ENCODE data around the gene SLC5A6.

DNA sequence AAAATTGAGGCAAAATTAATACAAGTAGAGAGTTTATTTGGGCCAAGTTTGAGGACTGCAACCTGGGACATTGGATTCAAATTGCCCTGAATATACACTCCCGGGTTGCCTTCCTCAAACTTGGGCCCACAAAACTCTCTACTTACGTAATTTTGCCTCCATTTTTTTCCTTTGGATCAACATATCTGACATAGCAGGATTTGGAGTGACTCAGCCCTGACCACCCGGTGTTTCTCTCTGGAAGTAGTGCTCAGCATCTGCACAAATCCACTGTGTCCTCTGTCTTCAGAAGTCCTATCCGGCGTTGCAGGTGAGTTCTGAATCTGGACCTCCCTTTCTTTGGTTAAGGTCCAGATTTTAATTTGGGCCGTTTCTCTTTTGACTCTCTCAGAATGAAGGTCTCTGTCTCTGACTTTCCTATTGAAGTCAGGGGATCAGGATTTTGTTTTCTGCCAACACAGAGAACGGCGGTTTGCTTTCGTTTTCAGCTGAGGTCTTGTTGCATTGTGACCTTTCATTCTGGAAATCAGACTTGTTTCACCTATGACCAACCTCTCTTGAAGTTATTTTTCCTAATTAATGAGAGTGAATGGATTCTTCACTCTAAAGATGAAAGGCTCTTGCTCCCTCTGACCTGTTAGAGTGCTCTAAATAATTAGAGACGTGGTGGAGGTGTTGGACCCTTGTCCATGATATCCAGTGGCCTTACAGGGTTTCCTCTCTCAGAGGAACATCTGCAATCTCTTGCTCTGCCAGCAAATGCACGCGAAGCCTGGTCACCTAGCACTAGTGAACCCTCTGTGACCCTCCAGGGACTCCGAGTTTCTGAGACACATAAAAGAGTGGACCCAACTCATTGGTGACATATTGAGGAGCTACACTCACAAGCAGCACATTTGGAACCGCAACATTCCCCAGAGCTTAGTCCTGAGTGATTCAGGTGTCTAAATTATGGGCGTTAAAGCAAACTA, 49.6 kb downstream of the SLC5A6 start:
- no peak for TF ChIP-seq ZNF274 (IDR thresholded peaks at IDR 0.05; ENCODE audit: low read depth, low read length)
- TF ChIP-seq SUZ12 (IDR thresholded peaks at IDR 0.05; ENCODE audit: extremely low read depth, insufficient read depth, insufficient read length), result no peak

All from NT2/D1 (cell line).